ENCODE data around the gene IP6K1.

DNA sequence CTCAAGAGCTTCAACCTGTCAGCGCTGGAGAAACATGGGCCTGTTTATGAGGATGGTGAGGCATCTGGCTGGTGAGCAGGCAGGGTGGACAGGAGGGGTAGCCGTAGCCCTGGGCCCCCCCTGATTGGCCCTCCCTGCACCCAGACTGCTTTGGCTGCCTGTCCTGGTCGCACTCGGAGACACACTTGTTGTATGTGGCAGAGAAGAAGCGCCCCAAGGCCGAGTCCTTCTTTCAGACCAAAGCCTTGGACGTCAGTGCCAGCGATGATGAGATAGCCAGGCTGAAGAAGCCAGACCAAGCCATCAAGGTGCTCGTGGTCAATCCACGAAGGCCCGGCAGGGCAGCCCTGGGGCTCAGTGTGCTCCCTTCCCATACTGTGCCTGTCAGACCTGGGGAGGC is 110.4 kb downstream of the IP6K1 start:
- TF ChIP-seq, protein P1, sequence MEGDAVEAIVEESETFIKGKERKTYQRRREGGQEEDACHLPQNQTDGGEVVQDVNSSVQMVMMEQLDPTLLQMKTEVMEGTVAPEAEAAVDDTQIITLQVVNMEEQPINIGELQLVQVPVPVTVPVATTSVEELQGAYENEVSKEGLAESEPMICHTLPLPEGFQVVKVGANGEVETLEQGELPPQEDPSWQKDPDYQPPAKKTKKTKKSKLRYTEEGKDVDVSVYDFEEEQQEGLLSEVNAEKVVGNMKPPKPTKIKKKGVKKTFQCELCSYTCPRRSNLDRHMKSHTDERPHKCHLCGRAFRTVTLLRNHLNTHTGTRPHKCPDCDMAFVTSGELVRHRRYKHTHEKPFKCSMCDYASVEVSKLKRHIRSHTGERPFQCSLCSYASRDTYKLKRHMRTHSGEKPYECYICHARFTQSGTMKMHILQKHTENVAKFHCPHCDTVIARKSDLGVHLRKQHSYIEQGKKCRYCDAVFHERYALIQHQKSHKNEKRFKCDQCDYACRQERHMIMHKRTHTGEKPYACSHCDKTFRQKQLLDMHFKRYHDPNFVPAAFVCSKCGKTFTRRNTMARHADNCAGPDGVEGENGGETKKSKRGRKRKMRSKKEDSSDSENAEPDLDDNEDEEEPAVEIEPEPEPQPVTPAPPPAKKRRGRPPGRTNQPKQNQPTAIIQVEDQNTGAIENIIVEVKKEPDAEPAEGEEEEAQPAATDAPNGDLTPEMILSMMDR (IDR thresholded peaks at IDR 0.05 in 4 of 5, conservative IDR thresholded peaks at IDR 0.05 in 1 of 5) = no peak
- no peak for TF ChIP-seq POLR2A (IDR thresholded peaks at IDR 0.05)

All from gastrocnemius medialis (tissue), 4 donors.